Stimulated activated CD8-positive, alpha-beta memory T cell treated with anti-CD3 and anti-CD28 coated beads, Interleukin-2, amount 100 ng/mL, for 48 hours (primary cell): Measurements from ENCODE around the gene GPX2.
A peak's percentile ranks its signal among the peaks of the same experiment; 100 is the strongest.

Experiments
- DNase-seq, 2 donors: peaks; one replicate each; pipeline ENCODE4 v3.0.0-alpha.2; 2020; ENCODE audit warnings: low read depth in 2 of 2

The GPX2 gene

GRCh38 chr14:64939817-64940190 is 2.7 kb downstream of the GPX2 start:
- no peak for DNase-seq

- DNase-seq: no peak
Observed at GRCh38 chr14:64938972-64939816, 3.4 kb downstream of the GPX2 start.

DNA sequence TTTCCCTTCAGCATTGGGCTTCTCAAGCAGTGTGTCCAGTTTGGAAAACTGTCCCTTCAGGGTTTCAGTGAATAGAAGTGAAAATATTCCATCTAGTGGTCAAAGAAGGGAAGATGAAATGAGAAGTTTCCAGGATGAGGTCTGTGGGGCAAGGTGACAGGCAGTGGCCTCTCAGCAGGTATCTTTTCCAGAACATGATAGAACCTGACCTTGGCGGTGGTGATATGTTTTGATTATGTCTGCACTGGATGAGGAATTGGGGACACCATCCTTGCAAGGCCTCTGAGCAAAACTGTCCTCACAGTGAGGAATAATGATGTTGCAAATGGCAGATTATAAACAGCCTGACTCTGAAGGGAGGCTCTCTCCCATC is 4.7 kb downstream of the GPX2 start:
- no peak for DNase-seq

DNA sequence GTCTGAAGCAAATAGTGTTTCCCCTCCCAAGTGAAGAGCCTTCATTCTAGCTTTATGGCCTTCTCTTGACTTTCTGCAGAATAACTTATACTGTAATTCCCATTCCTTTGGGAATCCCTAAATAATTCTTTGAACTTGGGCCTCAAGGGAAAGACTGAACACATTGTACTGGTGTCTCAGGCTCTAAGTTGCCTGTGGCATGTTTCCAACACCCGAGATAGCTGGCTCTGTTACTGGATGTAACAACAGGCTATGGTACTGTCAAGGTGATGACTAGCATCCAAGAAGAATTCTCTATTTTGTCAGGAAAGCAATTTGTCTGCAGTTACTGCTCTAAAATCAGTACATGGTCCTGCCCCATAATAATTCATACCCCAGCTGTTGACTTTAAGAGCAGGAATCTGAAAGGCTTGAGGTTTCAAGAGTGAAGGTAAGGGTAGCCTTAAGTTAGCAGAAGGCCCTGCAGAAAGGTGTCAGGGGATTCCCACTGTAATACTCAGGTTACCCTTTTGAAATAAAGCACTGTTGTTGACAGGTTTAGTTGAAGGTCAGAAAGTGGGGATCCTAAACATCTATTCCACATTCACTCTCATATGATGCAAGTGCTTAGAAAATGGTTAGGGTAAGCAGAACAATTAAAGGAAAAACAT is 5.2 kb downstream of the GPX2 start:
- DNase-seq: no peak

- DNase-seq: no peak
Observed at GRCh38 chr14:64935508-64935907, 7.0 kb downstream of the GPX2 start.

DNA sequence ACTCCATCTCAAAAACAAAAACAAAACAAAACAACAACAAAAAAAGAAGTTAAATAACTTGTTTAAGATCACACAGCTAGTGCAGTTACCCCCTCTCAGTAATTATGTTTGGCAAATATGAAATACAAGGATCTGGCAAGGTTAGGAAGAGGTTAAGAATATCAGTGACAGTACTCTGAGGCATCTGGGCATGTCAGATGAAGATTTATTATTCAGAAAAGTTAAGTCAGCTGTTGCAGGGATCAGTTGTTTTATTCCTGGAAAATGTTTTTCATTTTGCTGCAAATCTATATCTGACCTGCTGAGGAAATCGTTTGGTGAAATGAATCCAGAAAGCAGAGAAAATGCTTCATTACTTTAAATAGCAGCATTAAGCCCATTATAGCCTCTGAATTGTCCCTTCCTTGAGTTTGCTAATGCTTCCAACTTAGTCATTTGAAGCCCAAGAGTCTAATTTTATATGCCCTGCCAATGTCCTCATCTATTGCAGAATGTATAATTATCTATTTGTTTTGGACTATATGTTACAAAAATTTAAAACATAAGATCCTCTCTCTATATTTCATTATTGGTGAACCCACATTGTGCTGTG is 8.1 kb downstream of the GPX2 start:
- no peak for DNase-seq

- no peak for DNase-seq
Observed at GRCh38 chr14:64932231-64932630, 10.3 kb downstream of the GPX2 start.

DNA sequence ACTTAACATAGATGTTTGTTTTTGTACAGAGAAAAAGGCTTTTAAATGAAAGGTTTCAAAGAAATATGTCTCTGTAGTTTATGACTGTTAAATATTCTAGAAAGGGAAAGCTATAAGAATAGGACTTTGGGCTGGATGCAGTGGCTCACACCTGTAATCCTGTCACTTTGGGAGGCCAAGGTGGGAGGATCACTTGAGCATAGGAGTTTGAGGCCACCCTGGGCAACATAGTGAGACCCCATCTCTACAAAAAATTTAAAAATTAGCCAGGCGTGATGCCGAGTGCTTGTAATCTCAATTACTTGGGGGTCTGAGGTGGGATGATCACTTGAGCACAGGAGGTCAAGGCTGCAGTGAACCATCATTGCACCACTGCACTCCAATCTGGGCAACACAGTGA is 11.4 kb downstream of the GPX2 start:
- no peak for DNase-seq

- no peak for DNase-seq
Observed at GRCh38 chr14:64930085-64930843, 12.3 kb downstream of the GPX2 start.

DNA sequence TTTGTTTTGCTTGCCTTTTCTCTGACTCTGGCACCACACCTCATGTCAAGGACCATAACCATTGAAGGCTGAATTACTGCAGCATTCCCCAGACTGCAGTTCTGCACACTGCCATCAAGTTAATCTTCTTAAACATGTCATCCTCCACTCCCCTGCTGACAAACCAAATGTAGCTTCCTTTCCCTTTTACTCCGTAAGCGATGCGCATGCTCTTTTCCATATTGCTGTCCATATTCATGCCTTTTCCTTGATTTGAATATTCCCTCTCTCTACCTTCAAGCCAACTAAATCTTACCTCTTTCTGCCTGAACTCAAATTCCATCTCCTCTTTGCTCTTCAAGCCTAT is 13.6 kb downstream of the GPX2 start:
- DNase-seq: no peak

DNA sequence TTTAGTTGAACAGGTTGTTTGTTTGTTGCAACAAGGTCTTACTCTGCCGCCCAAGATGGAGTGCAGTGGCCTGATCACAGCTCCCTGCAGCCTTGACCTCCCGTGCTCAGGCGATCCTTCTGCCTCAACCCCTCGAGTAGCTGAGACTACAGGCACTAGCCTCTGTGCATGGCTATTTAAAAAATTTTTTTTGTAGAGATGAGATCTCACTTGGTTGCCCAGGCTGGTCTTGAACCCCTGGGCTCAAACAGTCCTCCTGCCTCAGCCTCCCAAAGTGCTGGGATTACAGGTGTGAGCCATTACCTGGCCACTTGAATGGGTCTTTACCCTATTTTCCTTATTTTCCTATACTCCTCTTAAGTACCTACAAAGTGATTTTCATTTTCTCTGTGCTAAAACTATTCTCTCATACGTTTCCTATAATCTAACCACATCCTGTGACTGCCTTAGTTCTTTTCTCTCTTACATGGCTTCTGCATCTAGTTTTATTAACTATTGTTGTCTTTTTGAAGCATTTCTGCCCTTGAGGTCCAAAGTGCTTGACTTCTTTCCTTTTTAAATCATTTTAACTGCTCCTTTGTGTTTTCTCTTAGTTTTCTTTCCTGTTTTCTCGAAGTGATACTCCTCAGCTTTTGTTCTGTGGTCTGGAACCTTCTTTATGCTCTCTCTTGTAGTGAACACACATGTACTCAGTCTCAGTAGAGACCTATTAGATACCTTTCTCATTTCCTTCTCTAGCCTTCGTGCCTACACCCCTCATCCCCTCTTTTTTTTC is 14.1 kb downstream of the GPX2 start:
- DNase-seq: no peak

DNA sequence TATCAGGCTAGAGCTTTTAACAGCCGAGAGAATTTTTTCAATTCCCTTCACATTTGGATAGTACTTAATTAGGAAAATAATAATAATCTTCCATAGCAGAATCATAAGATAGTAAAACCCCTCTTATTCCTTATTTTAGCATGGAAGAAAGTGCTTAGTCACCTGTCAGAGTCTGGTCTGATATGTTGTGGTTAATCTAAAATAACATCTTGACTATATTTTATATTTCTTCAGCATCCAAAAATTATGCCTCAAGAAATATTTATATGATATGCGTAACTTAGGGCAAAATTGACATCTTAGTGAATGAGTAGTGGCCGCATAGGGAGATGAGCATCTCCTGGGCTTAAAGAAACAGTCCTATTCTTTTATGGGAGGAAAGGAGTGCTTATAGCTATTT is 15.5 kb downstream of the GPX2 start:
- no peak for DNase-seq

- no peak for DNase-seq
Observed at GRCh38 chr14:64926398-64926995, 16.0 kb downstream of the GPX2 start.

DNA sequence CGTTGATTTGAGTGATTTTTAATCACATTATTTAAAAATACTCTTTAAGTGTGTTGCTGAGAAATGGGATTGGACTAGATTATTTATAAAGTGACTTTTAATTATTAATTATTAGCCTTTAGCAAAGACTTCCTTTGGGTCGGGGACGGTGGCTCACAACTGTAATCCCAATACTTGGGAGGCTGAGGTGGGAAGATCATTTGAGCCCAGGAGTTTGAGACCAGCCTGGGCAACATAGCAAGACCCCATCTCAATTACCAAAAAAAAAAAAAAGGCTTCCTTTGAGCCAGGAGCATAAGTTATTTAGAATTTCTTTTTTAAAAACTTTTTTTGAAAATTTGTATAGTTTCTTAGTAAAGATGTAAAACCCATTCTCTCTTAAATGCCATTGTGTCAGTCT is 19.5 kb downstream of the GPX2 start:
- no peak for DNase-seq

GRCh38 chr14:64920465-64920864 is 22.1 kb downstream of the GPX2 start:
- DNase-seq: no peak

- DNase-seq: no peak
Observed at GRCh38 chr14:64919618-64920017, 22.9 kb downstream of the GPX2 start.

DNA sequence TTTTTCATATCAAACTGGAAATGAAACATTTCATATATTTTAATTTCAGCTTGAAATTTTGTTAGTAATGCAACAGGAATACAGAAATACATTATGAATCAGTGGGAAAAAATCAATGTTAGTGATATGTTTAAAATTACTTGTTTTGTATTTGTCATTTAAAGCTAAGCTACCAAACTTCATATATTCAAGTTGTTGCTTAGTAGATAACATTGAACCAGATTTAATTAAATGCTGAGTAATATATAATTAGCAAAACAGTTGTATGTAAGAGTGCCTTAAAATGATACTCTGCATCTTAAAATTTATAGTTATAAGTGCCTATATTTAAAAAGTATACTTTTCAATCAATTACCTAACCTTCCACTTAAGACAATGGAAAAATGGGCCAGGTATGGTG is 23.3 kb downstream of the GPX2 start:
- DNase-seq: no peak

DNA sequence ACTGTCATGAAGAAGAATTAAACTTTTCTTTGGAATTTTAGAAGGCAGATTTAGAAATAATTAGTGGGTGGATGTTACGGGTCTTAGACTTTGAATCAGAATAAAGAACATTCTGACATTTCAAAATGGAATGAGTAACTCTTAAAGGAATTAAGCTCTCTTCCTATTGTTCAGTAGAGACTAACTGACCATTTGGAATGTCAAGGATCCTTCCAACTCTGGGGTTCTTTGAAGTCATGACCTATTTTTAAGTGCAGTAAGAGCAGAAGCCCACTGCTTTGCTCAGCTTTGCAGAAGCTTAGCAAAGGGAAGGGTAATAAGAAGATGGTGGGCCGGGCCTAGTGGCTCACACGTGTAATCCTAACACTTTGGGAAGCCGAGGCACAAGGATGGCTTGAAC is 24.3 kb downstream of the GPX2 start:
- no peak for DNase-seq

- no peak for DNase-seq
Observed at GRCh38 chr14:64915797-64916196, 26.7 kb downstream of the GPX2 start.

DNA sequence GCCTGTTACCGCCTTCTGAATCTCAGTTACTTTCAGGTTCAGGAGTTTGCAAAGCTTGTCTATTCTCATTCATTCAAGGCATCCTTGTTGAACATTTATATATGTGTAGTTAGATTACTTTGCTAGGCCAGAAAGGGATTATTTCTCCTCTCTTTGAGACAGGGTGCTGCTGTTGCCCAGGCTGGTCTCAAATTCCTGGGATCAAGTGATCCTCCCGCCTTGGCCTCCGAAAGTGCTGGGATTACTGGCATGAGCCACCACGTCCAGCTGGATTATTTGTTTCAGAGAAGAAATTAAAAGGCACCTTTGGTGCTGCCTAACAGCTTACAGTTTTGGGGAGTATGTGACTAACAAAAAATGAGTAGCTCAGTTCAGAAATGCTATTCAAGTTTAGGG is 27.5 kb downstream of the GPX2 start:
- DNase-seq: no peak

DNA sequence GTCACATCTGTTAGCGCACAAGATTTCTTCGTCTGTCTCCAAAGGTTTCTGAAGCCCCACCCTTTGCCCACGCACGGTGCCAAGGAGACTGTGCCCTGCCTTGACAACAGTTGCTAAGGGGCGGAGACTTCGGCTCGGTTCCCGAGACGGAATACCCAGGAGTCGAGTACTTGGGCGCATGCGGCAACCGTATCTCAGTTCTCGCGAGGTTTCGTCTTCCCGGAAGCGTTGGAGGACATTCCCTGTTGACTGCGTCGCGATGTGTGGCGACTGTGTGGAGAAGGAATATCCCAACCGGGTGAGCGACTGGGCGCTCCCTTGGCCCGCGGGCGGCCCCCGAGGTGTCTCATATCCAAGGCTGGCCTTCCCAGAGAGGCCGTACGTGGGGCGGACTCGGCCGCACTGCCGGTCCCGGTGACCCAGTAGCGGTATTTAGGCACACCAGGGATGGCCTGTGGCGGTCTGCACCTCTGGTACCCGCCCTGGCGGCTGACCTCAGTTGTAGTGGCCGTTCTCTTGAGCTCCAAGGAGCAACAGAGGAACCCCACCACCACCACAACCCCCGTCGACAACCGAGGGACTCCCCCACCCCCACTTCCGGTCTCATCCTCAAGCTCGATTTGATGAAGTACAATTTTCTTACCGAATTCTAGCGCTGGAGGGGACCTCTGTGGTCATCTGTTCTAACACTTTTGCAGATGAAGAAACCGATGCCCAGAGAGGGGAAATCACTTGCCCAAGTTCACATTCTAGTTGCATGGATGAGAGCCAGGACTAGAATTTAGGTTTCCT is 28.1 kb downstream of the GPX2 start, which contains the start of gene CHURC1:
CHURC1 (plus strand) TSS at position 219 of the 792 bp plus-strand sequence; CDS start at position 260, 41 bp downstream.
- DNase-seq: peak; percentile 96
